ENCODE data around the gene TUB.

DNA sequence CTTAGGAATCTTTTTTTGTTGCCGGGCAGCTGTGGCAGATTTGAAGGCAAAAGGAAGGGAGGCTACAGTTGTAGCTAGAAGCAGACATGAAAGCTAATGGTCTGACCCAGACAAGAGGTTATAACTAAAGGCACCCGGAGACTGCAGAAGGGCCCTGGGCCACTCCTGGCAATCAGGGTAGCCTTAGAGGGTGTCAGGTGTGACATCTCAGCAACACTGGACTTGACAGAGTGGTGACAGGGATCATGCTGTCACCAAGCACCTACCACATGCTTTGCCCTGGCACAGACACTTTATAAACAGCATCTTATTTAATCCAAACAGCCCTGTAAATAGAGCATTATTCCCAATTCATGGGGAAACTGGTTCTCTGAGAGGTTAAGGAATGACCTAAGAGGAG, 25.7 kb downstream of the TUB start:
- TF ChIP-seq, protein P1, sequence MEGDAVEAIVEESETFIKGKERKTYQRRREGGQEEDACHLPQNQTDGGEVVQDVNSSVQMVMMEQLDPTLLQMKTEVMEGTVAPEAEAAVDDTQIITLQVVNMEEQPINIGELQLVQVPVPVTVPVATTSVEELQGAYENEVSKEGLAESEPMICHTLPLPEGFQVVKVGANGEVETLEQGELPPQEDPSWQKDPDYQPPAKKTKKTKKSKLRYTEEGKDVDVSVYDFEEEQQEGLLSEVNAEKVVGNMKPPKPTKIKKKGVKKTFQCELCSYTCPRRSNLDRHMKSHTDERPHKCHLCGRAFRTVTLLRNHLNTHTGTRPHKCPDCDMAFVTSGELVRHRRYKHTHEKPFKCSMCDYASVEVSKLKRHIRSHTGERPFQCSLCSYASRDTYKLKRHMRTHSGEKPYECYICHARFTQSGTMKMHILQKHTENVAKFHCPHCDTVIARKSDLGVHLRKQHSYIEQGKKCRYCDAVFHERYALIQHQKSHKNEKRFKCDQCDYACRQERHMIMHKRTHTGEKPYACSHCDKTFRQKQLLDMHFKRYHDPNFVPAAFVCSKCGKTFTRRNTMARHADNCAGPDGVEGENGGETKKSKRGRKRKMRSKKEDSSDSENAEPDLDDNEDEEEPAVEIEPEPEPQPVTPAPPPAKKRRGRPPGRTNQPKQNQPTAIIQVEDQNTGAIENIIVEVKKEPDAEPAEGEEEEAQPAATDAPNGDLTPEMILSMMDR (IDR thresholded peaks at IDR 0.05; ENCODE audit: insufficient read depth, low read length, poor library complexity, severe bottlenecking), result no peak
- TF ChIP-seq EZH2phosphoT487 (conservative IDR thresholded peaks at IDR 0.05; ENCODE audit: low read length), result no peak

All from SU-DHL-6 (cell line).